GM18502 (cell line): ENCODE results near the gene FDCSP.
"Not testable (repeated sequence)": the region's sequence is repeated elsewhere in the genome, so short reads cannot be mapped to it uniquely, and the experiment has no call there.

Experiments
- ATAC-seq: cut with Tn5 transposase; IDR thresholded peaks from one replicate; pipeline ENCODE4 v1.9.1; 2021; ENCODE audit warnings: mild to moderate bottlenecking; ENCODE audit not compliant: unreplicated experiment, poor library complexity

The FDCSP gene

GRCh38 chr4:70225824-70226223 lies at the start of gene FDCSP:
TSS of gene FDCSP (plus strand) at chr4:70226124. CDS start at chr4:70231195, 5,071 bp downstream.
- no peak for ATAC-seq

GRCh38 chr4:70177090-70177489 lies 48.8 kb upstream of the FDCSP start:
- no peak for ATAC-seq

GRCh38 chr4:70178075-70178660 lies 47.8 kb upstream of the FDCSP start:
- no peak for ATAC-seq

- no peak for ATAC-seq
Observed at GRCh38 chr4:70179811-70180210, 46.1 kb upstream of the FDCSP start.

- no peak for ATAC-seq
Observed at GRCh38 chr4:70181864-70182263, 44.1 kb upstream of the FDCSP start.

- ATAC-seq = no peak
Observed at GRCh38 chr4:70182517-70183167, 43.3 kb upstream of the FDCSP start.

- ATAC-seq = peak; percentile 87
Observed at GRCh38 chr4:70183168-70183939, 42.6 kb upstream of the FDCSP start.

- no peak for ATAC-seq
Observed at GRCh38 chr4:70183940-70184246, 42.0 kb upstream of the FDCSP start.

GRCh38 chr4:70187216-70187615 lies 38.7 kb upstream of the FDCSP start:
- ATAC-seq = no peak

GRCh38 chr4:70190579-70190978 lies 35.3 kb upstream of the FDCSP start:
- ATAC-seq = no peak

- ATAC-seq = no peak
Observed at GRCh38 chr4:70191647-70192046, 34.3 kb upstream of the FDCSP start.

- ATAC-seq = no peak
Observed at GRCh38 chr4:70192895-70193294, 33.0 kb upstream of the FDCSP start.

- no peak for ATAC-seq
Observed at GRCh38 chr4:70195425-70195824, 30.5 kb upstream of the FDCSP start, which contains the start of gene ODAM. TSS of gene ODAM (plus strand) at chr4:70195725. CDS start at chr4:70196544, 819 bp downstream.

GRCh38 chr4:70196857-70197256 lies 29.1 kb upstream of the FDCSP start:
- ATAC-seq = no peak

GRCh38 chr4:70197842-70198241 lies 28.1 kb upstream of the FDCSP start:
- no peak for ATAC-seq

GRCh38 chr4:70203601-70204000 lies 22.3 kb upstream of the FDCSP start:
- ATAC-seq = no peak

- ATAC-seq = not testable (repeated sequence)
Observed at GRCh38 chr4:70212752-70213151, 13.2 kb upstream of the FDCSP start.

- ATAC-seq = not testable (repeated sequence)
Observed at GRCh38 chr4:70216109-70216508, 9.8 kb upstream of the FDCSP start.

GRCh38 chr4:70216550-70216949 lies 9.4 kb upstream of the FDCSP start:
- ATAC-seq = not testable (repeated sequence)

- ATAC-seq = not testable (repeated sequence)
Observed at GRCh38 chr4:70221389-70221788, 4.5 kb upstream of the FDCSP start.

GRCh38 chr4:70221818-70222217 lies 4.1 kb upstream of the FDCSP start:
- not testable (repeated sequence) for ATAC-seq
